GM12891 (cell line): Measurements from ENCODE around the gene CCDC18.

Experiments
- PAX5 ChIP-seq: IDR thresholded peaks from 2 replicates; pipeline ENCODE4 v1.6.1; 2011; ENCODE audit warnings: low read length, moderate library complexity, mild to moderate bottlenecking; ENCODE audit not compliant: insufficient read depth, severe bottlenecking
- POLR2A ChIP-seq: IDR thresholded peaks from 2 replicates; pipeline ENCODE4 v1.6.1; 2011; ENCODE audit warnings: low read depth, low read length, control low read depth
- POLR2AphosphoS5 ChIP-seq: IDR thresholded peaks from 2 replicates; pipeline ENCODE4 v1.6.1; 2011; ENCODE audit warnings: low read depth, low read length, control low read depth
- POU2F2 ChIP-seq: IDR thresholded peaks from 2 replicates; pipeline ENCODE4 v1.6.1; 2011; ENCODE audit warnings: low read depth, mild to moderate bottlenecking, control low read depth, low read length, moderate library complexity
- SPI1 ChIP-seq: IDR thresholded peaks from 2 replicates; pipeline ENCODE4 v1.6.1; 2011; ENCODE audit warnings: low read depth, low read length, control low read depth
- TAF1 ChIP-seq: IDR thresholded peaks from 2 replicates; pipeline ENCODE4 v1.6.1; 2011; ENCODE audit warnings: low read depth, low read length, control low read depth

DNA sequence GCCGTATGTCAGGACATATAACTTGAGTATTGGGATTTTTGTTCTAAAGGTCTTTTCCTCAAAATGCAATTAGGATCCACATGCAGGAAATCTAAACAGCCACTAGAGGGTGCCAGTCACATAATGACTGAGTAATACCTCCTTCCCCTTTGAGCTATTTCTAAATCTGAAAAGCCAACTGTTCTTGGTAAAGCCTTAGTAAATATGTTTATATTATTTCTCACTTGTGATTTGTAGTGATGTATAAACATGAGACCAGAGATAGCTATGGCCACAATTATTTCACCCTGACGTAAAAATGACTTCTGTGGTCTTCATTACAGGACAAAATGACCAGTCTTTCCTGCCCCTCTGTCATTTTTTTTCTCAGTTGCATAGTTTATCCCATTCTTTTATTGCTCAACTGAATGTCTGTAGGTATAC, 124.2 kb downstream of the CCDC18 start:
- TF ChIP-seq POLR2A (no peak), TAF1 (no peak), POLR2AphosphoS5 (no peak), SPI1 (no peak), PAX5 (no peak), POU2F2 (no peak)
